Left ventricle myocardium inferior (tissue), 1 donor: ENCODE data around the gene PSMB4. TPM values are rescaled to one million over a fixed set of nuclear protein-coding genes. Genes with fewer than 3 reads are reported as not detected.
"Not testable (repeated sequence)": the region's sequence is repeated elsewhere in the genome, so short reads cannot be mapped to it uniquely, and the experiment has no call there.

Experiments
- DNase-seq: peaks from one replicate; pipeline ENCODE4 v3.0.0-alpha.2; 2020
- H3K27ac ChIP-seq: fragments of 200-600 bp; replicated peaks from 2 replicates; pipeline ENCODE4 v1.8.0; 2021
- H3K27me3 ChIP-seq: fragments of 200-600 bp; 2 replicates; pipeline ENCODE4 v1.8.0; 2021; ENCODE audit warnings: low read depth
- H3K36me3 ChIP-seq: fragments of 200-600 bp; 2 replicates; pipeline ENCODE4 v1.8.0; 2021
- H3K4me1 ChIP-seq: fragments of 200-600 bp; 2 replicates; pipeline ENCODE4 v1.8.0; 2021
- H3K4me3 ChIP-seq: fragments of 200-600 bp; 2 replicates; pipeline ENCODE4 v1.8.0; 2021; ENCODE audit warnings: mild to moderate bottlenecking, moderate library complexity
- H3K9me3 ChIP-seq: fragments of 200-600 bp; replicated peaks from 2 replicates; pipeline ENCODE4 v1.8.0; 2021
- CTCF ChIP-seq: fragments of 200-600 bp; IDR thresholded peaks from 2 replicates; pipeline ENCODE4 v1.8.0; 2021; ENCODE audit warnings: antibody characterized with exemption, mild to moderate bottlenecking, borderline replicate concordance
- intact Hi-C: fragments of 100-400 bp; cut with micrococcal nuclease; formaldehyde crosslinking; loops from one replicate; pipeline ENCODE4 v1.11.0; 2022
- total RNA-seq: library from RNA; stranded (reverse); fragmentation: NEBNext Ultra II Directional; extraction: Animal tissue kit (Norgen Biotek cat#: 25700); gene quantifications from one replicate; pipeline ENCODE4 v1.2.1, GENCODE V29; 2021
- donor health status: DM: no; HTN: yes; CAD: no; lungs with severe emphysema.

PSMB4 gene
- total RNA-seq, 1 donor from 2014 or later, result 186 TPM

GRCh38 chr1:151393583-151393982 lies 5.8 kb upstream of the PSMB4 start:
- TF ChIP-seq CTCF, result no peak
- intact Hi-C loops, result no loop called here
- no peak for DNase-seq
- Histone ChIP-seq H3K4me1 (no peaks in the 10 kb centered on the region), H3K27me3 (no peaks in the 10 kb centered on the region), H3K9me3 (peaks cover 4% of the 10 kb centered on the region), H3K36me3 (no peaks in the 10 kb centered on the region), H3K4me3 (no peak overlapping the region), H3K27ac (no peak overlapping the region)

- H3K9me3 ChIP-seq, H3K27ac ChIP-seq, H3K4me3 ChIP-seq, H3K36me3 ChIP-seq, H3K27me3 ChIP-seq, intact Hi-C loops, DNase-seq: not testable (repeated sequence)
- peaks cover 18% of the 10 kb centered on the region for H3K4me1 ChIP-seq
Observed at GRCh38 chr1:151396265-151396664, 3.1 kb upstream of the PSMB4 start.

- Histone ChIP-seq H3K27ac (peak overlapping the region; percentile 84), H3K36me3 (peaks cover 57% of the 10 kb centered on the region), H3K4me1 (peaks cover 31% of the 10 kb centered on the region), H3K27me3 (no peaks in the 10 kb centered on the region), H3K9me3 (no peaks in the 10 kb centered on the region), H3K4me3 (peak overlapping the region; percentile 95)
- DNase-seq, result no peak
- intact Hi-C loops, result no loop called here
- TF ChIP-seq CTCF, result no peak
Observed at GRCh38 chr1:151401125-151401788, 1.9 kb downstream of the PSMB4 start.

- Histone ChIP-seq H3K27ac (no peak overlapping the region), H3K4me3 (no peak overlapping the region), H3K36me3 (peaks cover 63% of the 10 kb centered on the region), H3K4me1 (peaks cover 31% of the 10 kb centered on the region), H3K27me3 (no peaks in the 10 kb centered on the region), H3K9me3 (no peaks in the 10 kb centered on the region)
- intact Hi-C loops, result no loop called here
- DNase-seq, result no peak
- TF ChIP-seq CTCF, result no peak
Observed at GRCh38 chr1:151401860-151402259, 2.5 kb downstream of the PSMB4 start.

- Histone ChIP-seq H3K4me3 (no peak overlapping the region), H3K27me3 (no peaks in the 10 kb centered on the region), H3K9me3 (no peaks in the 10 kb centered on the region), H3K27ac (no peak overlapping the region), H3K36me3 (peaks cover 72% of the 10 kb centered on the region), H3K4me1 (peaks cover 31% of the 10 kb centered on the region)
- intact Hi-C loops, result no loop called here
- no peak for DNase-seq
- TF ChIP-seq CTCF, result no peak
Observed at GRCh38 chr1:151402764-151403163, 3.4 kb downstream of the PSMB4 start.

- no peak for TF ChIP-seq CTCF
- no peak for DNase-seq
- Histone ChIP-seq H3K4me1 (peaks cover 31% of the 10 kb centered on the region), H3K4me3 (no peak overlapping the region), H3K36me3 (peaks cover 81% of the 10 kb centered on the region), H3K27me3 (no peaks in the 10 kb centered on the region), H3K9me3 (no peaks in the 10 kb centered on the region), H3K27ac (no peak overlapping the region)
- intact Hi-C loops, result no loop called here
Observed at GRCh38 chr1:151403612-151404011, 4.2 kb downstream of the PSMB4 start.
